Ovary (tissue), 10 donors: ENCODE results near the gene SIK3. TPM values are rescaled to one million over a fixed set of nuclear protein-coding genes. Genes with fewer than 3 reads are reported as not detected.

Experiments used
- DNase-seq, 5 donors: peaks; one replicate each; pipeline ENCODE4 v3.0.0-alpha.2; 2019 to 2020
- H3K27ac ChIP-seq, 2 donors: fragments of 200-600 bp; one replicate each; pipeline versions ENCODE4 v1.5.1 to v1.8.0; 2019 to 2022
- H3K27me3 ChIP-seq: fragments of 200-600 bp; one replicate; pipeline ENCODE4 v1.8.0; 2022
- H3K36me3 ChIP-seq: fragments of 200-600 bp; sonication (generic); one replicate; pipeline ENCODE4 v1.5.1; 2019
- H3K4me1 ChIP-seq: one replicate; pipeline ENCODE4 v1.8.1; 2013; ENCODE audit warnings: mild to moderate bottlenecking, moderate library complexity; ENCODE audit not compliant: insufficient read depth
- H3K4me3 ChIP-seq: fragments of 200-600 bp; sonication (generic); one replicate; pipeline ENCODE4 v1.5.1; 2017
- H3K9me3 ChIP-seq, 2 donors: fragments of 200-600 bp in 1 of 2; sonication (generic) in 1 of 2; one replicate each; pipeline versions ENCODE4 v1.5.1 to v1.8.1; 2013 to 2019; ENCODE audit warnings: mild to moderate bottlenecking in 1 of 2, moderate library complexity in 1 of 2
- CTCF ChIP-seq, 3 donors: fragments of 450-650 bp in 2 of 3; fragments of 200-600 bp in 1 of 3; IDR thresholded peaks; one replicate each; pipeline versions ENCODE4 v1.5.1 to v1.8.0; 2016 to 2022; ENCODE audit warnings: antibody characterized with exemption in 3 of 3, mild to moderate bottlenecking in 1 of 3
- EP300 ChIP-seq: sonication (generic); formaldehyde crosslinking; IDR thresholded peaks from one replicate; pipeline ENCODE4 v1.6.1; 2017; ENCODE audit warnings: antibody characterized with exemption
- POLR2A ChIP-seq: fragments of 450-650 bp; IDR thresholded peaks from one replicate; pipeline ENCODE4 v1.6.1; 2017; ENCODE audit warnings: antibody characterized with exemption, mild to moderate bottlenecking, moderate library complexity
- WGBS, 3 donors: extraction: QIAGEN DNeasy Blood & Tissue Kit in 1 of 3; methylation state at CpG; one replicate each; pipeline versions ENCODE4 v1.1.5 to v1.1.7; 2013 to 2017; 5-methylcytosine and 5-hydroxymethylcytosine counted together
- intact Hi-C, 4 donors: fragments of 100-400 bp; cut with DNase I; formaldehyde crosslinking; loops; one replicate each; pipeline versions ENCODE4 v1.11.0 to v1.15.1; 2022 to 2023
- long read RNA-seq, 3 donors: library from polyadenylated mRNA in 2 of 3; unstranded in 2 of 3; transcript quantifications; one replicate each; pipeline ENCODE4 v2.0.0 and lab custom pipeline, GENCODE V29; 2021 to 2026
- polyA plus RNA-seq, 2 donors: library from polyadenylated mRNA; stranded (reverse); fragments of 200-250 nt in 1 of 2; fragments of 350-450 nt in 1 of 2; fragmentation: Illumina TruSeq in 1 of 2; extraction: RNeasy Lipid Tissue Mini Kit (QIAGEN cat#74804) in 1 of 2; gene quantifications; one replicate each; pipeline ENCODE4 v1.2.3, GENCODE V29; 2013 to 2014
- total RNA-seq, 7 donors: library from RNA; depleted of rRNA in 2 of 7; stranded (reverse); fragments of >200 nt in 2 of 7; fragmentation: NEBNext Ultra II Directional in 3 of 7; extraction: Animal tissue kit (Norgen Biotek cat#: 25700) in 3 of 7; gene quantifications; one replicate each; pipeline versions ENCODE4 v1.1.0 to v1.2.4, GENCODE V29; 2016 to 2023
- donor health status: DM: no; HTN: no; CAD: no; lungs with moderate emphysema.
- donor health status: DM: no; HTN: no; CAD: no.
- donor health status: Bipolar disorder and iron deficiency.
- donor health status: DM: yes; HTN: yes; CAD: no.
- donor health status: DM: no; HTN: no; CAD: no.
- donor health status: DM: yes; HTN: yes; CAD: no.

Gene SIK3
- total RNA-seq (100 to 1,000 TPM in 1 of 7 donors, 10 to 100 TPM in 6; 33.3 to 134 (median 56.2) TPM), polyA plus RNA-seq (10 to 100 TPM; 18.3 to 59.5 TPM)
- long read RNA-seq, donor 1, partial matches to known transcripts, result 29 of 37 reads
- long read RNA-seq, donor 1, other reads (novel, unspliced or antisense), result 8 of 37 reads
- long read RNA-seq, donor 2, full-length matches to known transcripts, result 2 of 2 reads
- long read RNA-seq, donor 2, partial matches to known transcripts, result 0 of 2 reads
- long read RNA-seq, donor 2, other reads (novel, unspliced or antisense), result 0 of 2 reads
- long read RNA-seq, donor 3, full-length matches to known transcripts, result 9 of 55 reads
- long read RNA-seq, donor 3, partial matches to known transcripts, result 27 of 55 reads
- long read RNA-seq, donor 3, other reads (novel, unspliced or antisense), result 19 of 55 reads

GRCh38 chr11:117098269-117099232, at the start of gene SIK3:
TSS of gene SIK3 (minus strand) at chr11:117098428. CDS start at chr11:117098415, 13 bp downstream.
- peak within 1 kb of the TSS; percentile 81 for H3K4me3 ChIP-seq
- TF ChIP-seq CTCF (IDR thresholded peaks at IDR 0.05) (peak in 2 of 3 donors; percentile 58 to 69), POLR2A (peak; percentile 76), EP300 (peak; percentile 86)
- H3K9me3 ChIP-seq, result no peaks in the 10 kb centered on the region
- DNase-seq, result peak; percentile 94 to 98 (median 97)
- intact Hi-C loops, result loop anchor here in 2 of 4 donors (5.0 to 10.0 kb wide), 2 partner anchors 104 to 129 kb away; no protein-coding TSS in a partner anchor
- H3K27me3 ChIP-seq, result no peaks in the 10 kb centered on the region
- WGBS, 3 donors, result 1% methylated on average over 34 to 77 of the region's 78 CpGs
- H3K36me3 ChIP-seq, result no peaks in the 10 kb centered on the region
- H3K27ac ChIP-seq, result peak within 1 kb of the TSS; percentile 88 to 98
- peaks cover 17% of the 10 kb centered on the region for H3K4me1 ChIP-seq

- H3K4me3 ChIP-seq, result no peak overlapping the region
- H3K4me1 ChIP-seq, result peaks cover 11% of the 10 kb centered on the region
- intact Hi-C loops, result no loop called here
- peak overlapping the region in 1 of 2 donors; percentile 6 for H3K27ac ChIP-seq
- H3K9me3 ChIP-seq, result no peaks in the 10 kb centered on the region
- DNase-seq, result peak in 1 of 5 donors; percentile 35
- 40 to 56% (median 48%) methylated on average over 10 of the region's 10 CpGs for WGBS, 3 donors
- no peaks in the 10 kb centered on the region for H3K27me3 ChIP-seq
- no peaks in the 10 kb centered on the region for H3K36me3 ChIP-seq
- TF ChIP-seq POLR2A (no peak), EP300 (no peak), CTCF (IDR thresholded peaks at IDR 0.05) (no peak)
Measured at GRCh38 chr11:117146521-117146920, 48.3 kb upstream of the SIK3 start.

DNA sequence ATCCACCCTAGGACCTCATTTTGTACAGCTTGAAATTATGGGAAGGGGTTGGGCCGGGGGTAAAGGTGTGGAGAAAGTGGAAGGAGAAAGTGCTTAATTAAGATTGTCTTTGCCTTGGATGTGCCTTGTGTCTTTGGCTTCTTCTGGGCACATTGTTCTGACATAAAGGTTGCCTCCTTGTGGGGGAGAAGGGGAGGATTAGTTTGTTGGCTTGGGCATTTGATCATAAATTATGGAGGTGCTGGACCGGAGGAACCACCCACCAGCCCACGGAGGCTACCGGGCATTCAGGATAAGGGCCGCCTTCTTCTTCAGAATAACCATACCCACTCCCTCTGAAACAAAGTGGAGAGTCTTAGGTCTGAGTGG, 47.1 kb upstream of the SIK3 start:
- Histone ChIP-seq H3K27ac (peak overlapping the region in 1 of 2 donors; percentile 87), H3K4me3 (peak overlapping the region; percentile 86), H3K4me1 (peaks cover 11% of the 10 kb centered on the region), H3K9me3 (no peaks in the 10 kb centered on the region), H3K36me3 (no peaks in the 10 kb centered on the region), H3K27me3 (no peaks in the 10 kb centered on the region)
- no peak for TF ChIP-seq POLR2A
- TF ChIP-seq EP300, result no peak
- TF ChIP-seq CTCF (IDR thresholded peaks at IDR 0.05), result no peak
- DNase-seq, result no peak
- intact Hi-C loops, result no loop called here
- 1 to 5% (median 3%) methylated on average over 5 of the region's 5 CpGs for WGBS, 3 donors
